Memory B cell (primary cell): ENCODE results near the gene CAPRIN1.
"Not testable (repeated sequence)": the region's sequence is repeated elsewhere in the genome, so short reads cannot be mapped to it uniquely, and the experiment has no call there.

Experiments used
- ATAC-seq: fragments of 150-1000 bp; cut with Tn5 transposase; 2 replicates; pipeline ENCODE4 v1.10.0; 2021; ENCODE audit warnings: low read depth, mild to moderate bottlenecking, moderate library complexity
- DNase-seq, 2 donors: peaks; one replicate each; pipeline ENCODE4 v3.0.0; 2022; ENCODE audit warnings: low spot score in 2 of 2
- H3K27ac Mint-ChIP-seq: one replicate; pipeline ENCODE4 v1.8.0; 2022; ENCODE audit warnings: mild to moderate bottlenecking, moderate library complexity, mixed read lengths
- H3K27me3 Mint-ChIP-seq: one replicate; pipeline ENCODE4 v1.8.0; 2022; ENCODE audit warnings: mixed read lengths
- H3K36me3 Mint-ChIP-seq: one replicate; pipeline ENCODE4 v1.8.0; 2022; ENCODE audit warnings: mild to moderate bottlenecking, mixed read lengths
- H3K4me1 Mint-ChIP-seq: one replicate; pipeline ENCODE4 v1.8.0; 2022; ENCODE audit warnings: mixed read lengths
- H3K4me3 Mint-ChIP-seq: one replicate; pipeline ENCODE4 v1.8.0; 2022; ENCODE audit warnings: mild to moderate bottlenecking, moderate library complexity, mixed read lengths
- H3K9me3 Mint-ChIP-seq: one replicate; pipeline ENCODE4 v1.8.0; 2022; ENCODE audit warnings: mixed read lengths

The CAPRIN1 gene

GRCh38 chr11:34033399-34033798 lies 18.1 kb upstream of the CAPRIN1 start:
- H3K4me3 Mint-ChIP-seq = no peak overlapping the region
- H3K27ac Mint-ChIP-seq = no peak overlapping the region
- ATAC-seq (no peak), DNase-seq (no peak)
- no peaks in the 10 kb centered on the region for H3K36me3 Mint-ChIP-seq
- peaks cover 3% of the 10 kb centered on the region for H3K27me3 Mint-ChIP-seq
- H3K9me3 Mint-ChIP-seq = peaks cover 1% of the 10 kb centered on the region
- H3K4me1 Mint-ChIP-seq = no peaks in the 10 kb centered on the region

GRCh38 chr11:34034053-34034452 lies 17.5 kb upstream of the CAPRIN1 start:
- Mint-ChIP-seq H3K4me3 (no peak overlapping the region), H3K27ac (no peak overlapping the region), H3K27me3 (peaks cover 3% of the 10 kb centered on the region), H3K4me1 (no peaks in the 10 kb centered on the region), H3K9me3 (peaks cover 1% of the 10 kb centered on the region), H3K36me3 (no peaks in the 10 kb centered on the region)
- ATAC-seq (no peak), DNase-seq (no peak)

GRCh38 chr11:34036456-34036855 lies 15.1 kb upstream of the CAPRIN1 start:
- Mint-ChIP-seq H3K36me3 (no peaks in the 10 kb centered on the region), H3K9me3 (peaks cover 1% of the 10 kb centered on the region), H3K27ac (no peak overlapping the region), H3K27me3 (peaks cover 2% of the 10 kb centered on the region), H3K4me1 (no peaks in the 10 kb centered on the region), H3K4me3 (no peak overlapping the region)
- ATAC-seq (no peak), DNase-seq (no peak)

- DNase-seq (no peak), ATAC-seq (no peak)
- H3K36me3 Mint-ChIP-seq = no peaks in the 10 kb centered on the region
- H3K4me1 Mint-ChIP-seq = no peaks in the 10 kb centered on the region
- no peak overlapping the region for H3K27ac Mint-ChIP-seq
- H3K9me3 Mint-ChIP-seq = peaks cover 1% of the 10 kb centered on the region
- H3K4me3 Mint-ChIP-seq = no peak overlapping the region
- H3K27me3 Mint-ChIP-seq = peaks cover 2% of the 10 kb centered on the region
These were observed 14.5 kb upstream of the CAPRIN1 start for GRCh38 chr11:34037016-34037415.

GRCh38 chr11:34040571-34040970 lies 11.0 kb upstream of the CAPRIN1 start:
- Mint-ChIP-seq H3K27ac (no peak overlapping the region), H3K4me1 (peaks cover 4% of the 10 kb centered on the region), H3K9me3 (no peaks in the 10 kb centered on the region), H3K4me3 (no peak overlapping the region), H3K27me3 (peaks cover 4% of the 10 kb centered on the region), H3K36me3 (no peaks in the 10 kb centered on the region)
- DNase-seq = no peak
- no peak for ATAC-seq

GRCh38 chr11:34044664-34045485 lies 6.7 kb upstream of the CAPRIN1 start:
- Mint-ChIP-seq H3K9me3 (no peaks in the 10 kb centered on the region), H3K27me3 (peaks cover 4% of the 10 kb centered on the region), H3K4me1 (peaks cover 4% of the 10 kb centered on the region), H3K4me3 (no peak overlapping the region), H3K27ac (no peak overlapping the region), H3K36me3 (no peaks in the 10 kb centered on the region)
- no peak for DNase-seq
- no peak for ATAC-seq

GRCh38 chr11:34049028-34049427 lies 2.5 kb upstream of the CAPRIN1 start:
- DNase-seq (no peak), ATAC-seq (no peak)
- Mint-ChIP-seq H3K27ac (no peak overlapping the region), H3K4me3 (no peak overlapping the region), H3K27me3 (peaks cover 3% of the 10 kb centered on the region), H3K9me3 (no peaks in the 10 kb centered on the region), H3K4me1 (peaks cover 11% of the 10 kb centered on the region), H3K36me3 (no peaks in the 10 kb centered on the region)

GRCh38 chr11:34050581-34051348 lies 766 bp upstream of the CAPRIN1 start:
- peak; percentile 1 for ATAC-seq
- H3K4me3 Mint-ChIP-seq = peak overlapping the region; percentile 87
- no peaks in the 10 kb centered on the region for H3K9me3 Mint-ChIP-seq
- no peaks in the 10 kb centered on the region for H3K27me3 Mint-ChIP-seq
- DNase-seq = no peak
- peaks cover 9% of the 10 kb centered on the region for H3K4me1 Mint-ChIP-seq
- H3K36me3 Mint-ChIP-seq = no peaks in the 10 kb centered on the region
- peak overlapping the region; percentile 83 for H3K27ac Mint-ChIP-seq

- ATAC-seq (peak; percentile 70), DNase-seq (peak; percentile 79 to 81)
These were observed 591 bp downstream of the CAPRIN1 start for GRCh38 chr11:34052036-34052607.

GRCh38 chr11:34052608-34053160 lies 1.2 kb downstream of the CAPRIN1 start:
- DNase-seq (peak; percentile 5 to 31), ATAC-seq (no peak)
- H3K9me3 Mint-ChIP-seq = no peaks in the 10 kb centered on the region
- peaks cover 15% of the 10 kb centered on the region for H3K4me1 Mint-ChIP-seq
- H3K4me3 Mint-ChIP-seq = peak overlapping the region; percentile 96
- no peaks in the 10 kb centered on the region for H3K27me3 Mint-ChIP-seq
- peak overlapping the region; percentile 83 for H3K27ac Mint-ChIP-seq
- H3K36me3 Mint-ChIP-seq = no peaks in the 10 kb centered on the region

More at GRCh38 chr11:34052036-34052607, 591 bp downstream of the CAPRIN1 start:
- Mint-ChIP-seq H3K36me3 (no peaks in the 10 kb centered on the region), H3K27me3 (no peaks in the 10 kb centered on the region), H3K4me1 (peaks cover 13% of the 10 kb centered on the region), H3K27ac (peak overlapping the region; percentile 83), H3K4me3 (peak overlapping the region; percentile 96), H3K9me3 (no peaks in the 10 kb centered on the region)

GRCh38 chr11:34053161-34053686 lies 1.7 kb downstream of the CAPRIN1 start:
- Mint-ChIP-seq H3K27ac (peak overlapping the region; percentile 83), H3K9me3 (no peaks in the 10 kb centered on the region), H3K27me3 (no peaks in the 10 kb centered on the region), H3K36me3 (no peaks in the 10 kb centered on the region), H3K4me3 (peak overlapping the region; percentile 96), H3K4me1 (peaks cover 15% of the 10 kb centered on the region)
- DNase-seq (peak; percentile 57 to 60), ATAC-seq (peak; percentile 54)

GRCh38 chr11:34054351-34054750 lies 2.8 kb downstream of the CAPRIN1 start:
- not testable (repeated sequence) for H3K36me3 Mint-ChIP-seq, H3K9me3 Mint-ChIP-seq, ATAC-seq, H3K27me3 Mint-ChIP-seq, H3K27ac Mint-ChIP-seq, DNase-seq
- Mint-ChIP-seq H3K4me3 (peak overlapping the region; percentile 21), H3K4me1 (peaks cover 22% of the 10 kb centered on the region)

- Mint-ChIP-seq H3K27ac (peak overlapping the region; percentile 55), H3K27me3 (no peaks in the 10 kb centered on the region), H3K36me3 (peaks cover 2% of the 10 kb centered on the region), H3K4me1 (peaks cover 24% of the 10 kb centered on the region), H3K4me3 (peak overlapping the region; percentile 27), H3K9me3 (no peaks in the 10 kb centered on the region)
- no peak for DNase-seq
- ATAC-seq = no peak
These were observed 3.9 kb downstream of the CAPRIN1 start for GRCh38 chr11:34055218-34056000.
